GM13977 (cell line): ENCODE results near the gene DDR2.

Experiments used
- DNase-seq: peaks from one replicate; pipeline ENCODE4 v3.0.0; 2012; ENCODE audit warnings: low spot score
- in situ Hi-C: fragments of 300-500 bp; cut with MboI; formaldehyde crosslinking; loops from one replicate; pipeline ENCODE4 v1.12.0; 2022; ENCODE audit warnings: low sequenced_read_pairs, low pct_unique_long_range_greater_than_20kb, mixed read lengths, inconsistent platforms; ENCODE audit not compliant: unreplicated experiment
- TF ChIP-seq, protein P1 (sequence below): IDR thresholded peaks from 2 replicates; pipeline ENCODE4 v1.5.1; 2012; ENCODE audit warnings: mild to moderate bottlenecking, control low read depth; ENCODE audit not compliant: insufficient read depth; ENCODE audit errors: extremely low read depth, missing control alignments

Gene DDR2

DNA sequence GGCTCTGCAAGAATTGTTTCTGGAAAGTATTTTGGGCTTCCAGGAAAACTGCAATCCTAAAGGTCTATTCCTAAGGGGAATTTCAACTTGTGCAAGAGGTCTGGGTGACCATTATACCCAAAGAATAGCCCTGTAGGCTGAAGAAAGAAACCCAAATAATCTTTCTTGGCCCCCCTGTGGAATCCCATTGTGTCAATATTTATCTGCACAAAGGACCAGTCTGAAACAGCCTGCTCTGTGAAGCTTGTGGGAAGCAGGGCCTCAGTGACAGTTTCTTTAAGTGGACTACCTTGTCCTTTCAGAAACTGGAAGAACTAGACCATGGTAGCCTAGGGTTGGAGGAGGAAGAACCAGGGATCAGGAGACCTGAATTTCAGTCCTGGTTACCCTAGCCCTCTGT lies 99.8 kb downstream of the DDR2 start:
- in situ Hi-C loops = no loop called here
- DNase-seq = no peak
- TF ChIP-seq, protein P1, sequence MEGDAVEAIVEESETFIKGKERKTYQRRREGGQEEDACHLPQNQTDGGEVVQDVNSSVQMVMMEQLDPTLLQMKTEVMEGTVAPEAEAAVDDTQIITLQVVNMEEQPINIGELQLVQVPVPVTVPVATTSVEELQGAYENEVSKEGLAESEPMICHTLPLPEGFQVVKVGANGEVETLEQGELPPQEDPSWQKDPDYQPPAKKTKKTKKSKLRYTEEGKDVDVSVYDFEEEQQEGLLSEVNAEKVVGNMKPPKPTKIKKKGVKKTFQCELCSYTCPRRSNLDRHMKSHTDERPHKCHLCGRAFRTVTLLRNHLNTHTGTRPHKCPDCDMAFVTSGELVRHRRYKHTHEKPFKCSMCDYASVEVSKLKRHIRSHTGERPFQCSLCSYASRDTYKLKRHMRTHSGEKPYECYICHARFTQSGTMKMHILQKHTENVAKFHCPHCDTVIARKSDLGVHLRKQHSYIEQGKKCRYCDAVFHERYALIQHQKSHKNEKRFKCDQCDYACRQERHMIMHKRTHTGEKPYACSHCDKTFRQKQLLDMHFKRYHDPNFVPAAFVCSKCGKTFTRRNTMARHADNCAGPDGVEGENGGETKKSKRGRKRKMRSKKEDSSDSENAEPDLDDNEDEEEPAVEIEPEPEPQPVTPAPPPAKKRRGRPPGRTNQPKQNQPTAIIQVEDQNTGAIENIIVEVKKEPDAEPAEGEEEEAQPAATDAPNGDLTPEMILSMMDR = no peak

DNA sequence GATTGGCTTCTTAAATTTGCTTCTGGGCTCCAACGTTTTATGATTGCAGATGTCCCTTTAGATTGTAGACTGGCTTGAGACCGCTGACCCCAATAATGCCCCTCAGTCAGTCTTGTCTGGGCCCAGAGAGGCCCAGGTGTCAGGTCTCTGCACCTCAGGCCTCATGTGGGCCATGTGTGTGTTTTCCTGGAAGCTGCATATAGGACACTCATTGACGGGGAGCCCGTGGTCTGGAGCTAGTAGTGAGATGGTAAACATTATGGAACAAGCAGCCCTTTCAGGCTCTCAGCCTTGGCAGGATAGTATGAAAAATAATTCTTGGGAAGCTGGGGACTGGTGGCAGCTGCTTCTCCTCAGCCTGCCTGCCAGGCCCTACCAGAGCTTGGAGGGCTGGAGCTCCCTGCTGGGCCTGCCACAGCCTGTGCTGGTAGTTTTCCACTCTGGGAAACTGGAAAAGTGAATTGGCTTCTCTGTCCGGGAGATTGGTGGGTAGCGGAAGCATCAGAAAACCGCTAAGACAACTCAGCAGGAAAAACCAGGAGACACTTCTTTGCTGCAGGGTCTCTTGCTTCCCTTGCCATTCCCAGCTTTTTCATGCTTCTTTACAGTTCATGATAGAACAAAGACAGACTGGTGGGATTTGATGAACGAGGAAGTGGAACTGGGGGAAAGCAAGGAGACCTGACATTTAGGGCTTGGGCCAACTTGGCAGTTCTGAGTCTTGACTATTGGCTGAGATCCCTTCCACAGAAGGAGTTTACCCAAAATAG lies 100.5 kb downstream of the DDR2 start:
- in situ Hi-C loops = no loop called here
- no peak for DNase-seq

DNA sequence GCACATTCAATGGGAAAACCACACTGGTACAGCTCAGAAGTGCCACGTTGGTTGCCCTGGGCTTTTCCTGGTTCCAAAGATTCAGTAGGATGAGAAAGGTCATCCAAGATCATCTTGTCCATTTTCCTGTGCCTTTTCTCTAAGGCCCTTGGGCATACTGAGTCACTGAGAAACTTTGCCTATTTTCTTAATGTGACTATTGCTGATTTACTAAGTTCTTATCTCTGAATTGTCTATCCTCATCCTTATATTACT lies 101.0 kb downstream of the DDR2 start:
- TF ChIP-seq, protein P1 = no peak
- in situ Hi-C loops = no loop called here
- no peak for DNase-seq

More for the DNA sequence above, 100.5 kb downstream of the DDR2 start:
- TF ChIP-seq, protein P1 = no peak

DNA sequence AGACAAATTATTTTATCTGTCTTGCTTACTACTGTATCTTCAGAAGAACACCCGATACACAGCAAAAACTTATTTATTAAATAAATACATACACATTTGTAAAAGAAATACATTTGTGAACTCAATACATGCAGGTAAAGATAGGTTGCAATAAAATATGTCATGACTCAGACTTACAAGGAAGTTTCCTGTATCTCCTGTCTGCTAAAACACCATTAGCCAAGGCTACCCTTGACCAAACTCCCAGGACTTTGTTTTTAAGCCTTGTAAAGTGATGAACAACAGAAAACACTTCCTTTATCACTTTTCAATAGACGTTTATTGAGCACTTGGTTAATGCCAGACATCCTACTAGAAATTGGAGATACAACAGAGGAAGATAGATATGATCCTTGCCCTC lies 101.8 kb downstream of the DDR2 start:
- in situ Hi-C loops = no loop called here
- DNase-seq = no peak
- TF ChIP-seq, protein P1 = no peak

DNA sequence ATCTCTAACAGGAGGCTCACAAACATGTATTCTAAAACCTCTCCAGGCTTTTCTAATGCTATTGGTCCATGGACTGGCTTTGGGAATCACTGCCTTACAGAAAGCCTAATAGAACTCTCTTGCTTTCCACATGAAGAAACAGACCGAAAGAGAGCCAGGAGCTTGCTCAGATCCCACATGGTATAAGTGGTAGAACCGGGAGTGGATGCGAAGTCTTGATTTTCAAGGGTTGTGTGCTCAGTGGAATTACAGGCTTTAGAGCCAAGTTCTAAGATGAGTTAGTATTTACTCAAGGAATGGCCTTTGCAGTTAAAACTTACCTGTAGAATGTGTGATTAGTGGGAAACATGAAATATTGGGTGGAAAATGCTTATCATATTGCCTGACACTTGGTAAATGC lies 103.9 kb downstream of the DDR2 start:
- DNase-seq = no peak
- in situ Hi-C loops = no loop called here
- TF ChIP-seq, protein P1 = no peak

DNA sequence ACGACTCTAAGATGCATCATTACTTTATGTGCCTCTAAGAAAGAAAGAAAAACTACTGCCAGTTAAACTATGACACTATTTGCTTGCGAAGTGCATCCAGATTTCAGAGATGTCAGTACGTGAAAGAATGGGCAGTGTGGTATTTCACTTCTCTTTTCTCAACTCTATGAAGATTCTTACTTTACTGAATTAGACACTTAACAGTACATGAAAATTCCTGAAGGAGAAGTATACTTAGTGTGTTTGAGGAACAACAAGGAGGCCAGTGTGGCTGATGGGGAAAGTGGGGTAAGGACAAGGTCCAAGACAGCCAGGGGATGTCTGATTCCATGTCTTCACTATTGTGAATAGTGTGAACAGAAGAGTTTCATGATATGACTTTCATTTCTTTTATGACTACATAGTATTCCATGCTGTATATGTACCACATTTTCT lies 104.4 kb downstream of the DDR2 start:
- TF ChIP-seq, protein P1 = no peak
- in situ Hi-C loops = no loop called here
- DNase-seq = peak; percentile 37
